Duodenal mucosa (tissue), 2 donors: ENCODE data around the gene DPAGT1.

ENCODE experiments used
- H3K27ac ChIP-seq: one replicate; pipeline ENCODE4 v1.7.0; 2013; ENCODE audit warnings: low read depth, low read length
- H3K27me3 ChIP-seq, 2 donors: one replicate each; pipeline ENCODE4 v1.7.0; 2013; ENCODE audit warnings: low read length in 2 of 2, control low read depth in 1 of 2; ENCODE audit not compliant: insufficient read depth in 2 of 2, control insufficient read depth in 1 of 2
- H3K36me3 ChIP-seq, 2 donors: one replicate each; pipeline ENCODE4 v1.7.0; 2013; ENCODE audit warnings: low read length in 2 of 2, control low read depth in 1 of 2; ENCODE audit not compliant: insufficient read depth in 2 of 2, control insufficient read depth in 1 of 2
- H3K4me1 ChIP-seq, 2 donors: one replicate each; pipeline ENCODE4 v1.7.0; 2013; ENCODE audit warnings: low read length in 2 of 2, control low read depth in 1 of 2; ENCODE audit not compliant: insufficient read depth in 2 of 2, control insufficient read depth in 1 of 2
- H3K4me3 ChIP-seq, 2 donors: one replicate each; pipeline ENCODE4 v1.7.0; 2013; ENCODE audit warnings: low read length in 2 of 2, low read depth in 1 of 2
- H3K9ac ChIP-seq, 2 donors: one replicate each; pipeline ENCODE4 v1.7.0; 2013; ENCODE audit warnings: low read length in 2 of 2, low read depth in 1 of 2
- H3K9me3 ChIP-seq, 2 donors: one replicate each; pipeline ENCODE4 v1.7.0; 2013; ENCODE audit warnings: low read length in 2 of 2, control low read depth in 1 of 2; ENCODE audit not compliant: control insufficient read depth in 1 of 2

The DPAGT1 gene

DNA sequence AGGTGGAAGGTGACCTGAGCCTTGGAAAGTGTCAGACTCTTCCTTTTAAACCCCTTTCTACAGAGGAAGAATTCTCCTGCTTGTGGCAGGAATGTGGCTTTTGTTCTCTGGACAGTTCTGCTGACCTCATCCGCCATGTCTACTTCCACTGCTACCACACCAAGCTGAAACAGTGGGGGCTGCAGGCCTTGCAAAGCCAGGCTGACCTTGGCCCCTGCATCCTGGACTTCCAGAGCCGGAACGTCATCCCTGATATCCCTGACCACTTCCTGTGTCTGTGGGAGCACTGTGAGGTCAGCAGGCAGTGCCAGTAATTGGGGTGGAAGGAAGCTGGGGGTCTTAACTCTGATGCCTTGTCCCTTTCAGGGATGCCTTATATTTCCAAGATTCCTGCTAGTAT is 29.0 kb upstream of the DPAGT1 start:
- no peak overlapping the region for H3K4me3 ChIP-seq
- peaks cover 11 to 15% of the 10 kb centered on the region in 2 donors for H3K4me1 ChIP-seq
- H3K9me3 ChIP-seq = no peaks in the 10 kb centered on the region
- H3K27ac ChIP-seq = no peak overlapping the region
- H3K27me3 ChIP-seq = no peaks in the 10 kb centered on the region
- peaks cover 43 to 59% of the 10 kb centered on the region in 2 donors for H3K36me3 ChIP-seq
- no peak overlapping the region for H3K9ac ChIP-seq

DNA sequence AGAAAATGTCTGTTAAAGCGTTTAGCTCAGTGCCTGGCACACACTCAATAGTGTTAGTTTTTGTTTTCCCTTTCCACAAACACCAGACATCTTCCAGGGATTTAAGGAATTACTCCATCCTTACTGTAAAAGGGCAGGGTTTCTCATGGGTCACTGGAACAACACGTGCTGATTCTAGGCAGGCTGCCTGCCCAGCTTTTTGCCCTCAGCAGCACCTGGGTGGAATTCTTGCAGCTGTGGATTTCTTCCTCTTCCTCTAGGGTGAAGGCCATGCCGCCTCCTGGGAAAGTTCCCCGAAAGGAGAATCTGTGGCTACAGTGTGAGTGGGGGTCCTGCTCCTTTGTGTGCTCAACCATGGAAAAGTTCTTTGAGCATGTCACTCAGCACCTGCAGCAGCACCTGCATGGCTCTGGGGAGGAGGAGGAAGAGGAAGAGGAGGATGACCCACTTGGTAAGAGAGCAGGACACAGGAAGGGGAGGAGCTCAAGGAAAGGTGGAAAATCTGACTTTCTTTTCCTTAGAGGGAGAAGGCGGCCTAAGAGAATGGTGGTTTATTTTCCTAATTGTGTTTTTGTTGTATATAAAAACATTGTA is 25.1 kb upstream of the DPAGT1 start:
- Histone ChIP-seq H3K27ac (no peak overlapping the region), H3K27me3 (no peaks in the 10 kb centered on the region), H3K4me3 (no peak overlapping the region), H3K9ac (peak overlapping the region in 1 of 2 donors; percentile 36), H3K4me1 (peaks cover 24 to 33% of the 10 kb centered on the region in 2 donors), H3K36me3 (peaks cover 22 to 36% of the 10 kb centered on the region in 2 donors), H3K9me3 (no peaks in the 10 kb centered on the region)

GRCh38 chr11:119125821-119126220 is 24.2 kb upstream of the DPAGT1 start:
- H3K36me3 ChIP-seq = peaks cover 13 to 27% of the 10 kb centered on the region in 2 donors
- no peaks in the 10 kb centered on the region for H3K9me3 ChIP-seq
- H3K4me1 ChIP-seq = peaks cover 25 to 39% of the 10 kb centered on the region in 2 donors
- H3K27ac ChIP-seq = no peak overlapping the region
- peak overlapping the region in 1 of 2 donors; percentile 37 for H3K9ac ChIP-seq
- H3K27me3 ChIP-seq = no peaks in the 10 kb centered on the region
- peak overlapping the region in 1 of 2 donors; percentile 41 for H3K4me3 ChIP-seq

DNA sequence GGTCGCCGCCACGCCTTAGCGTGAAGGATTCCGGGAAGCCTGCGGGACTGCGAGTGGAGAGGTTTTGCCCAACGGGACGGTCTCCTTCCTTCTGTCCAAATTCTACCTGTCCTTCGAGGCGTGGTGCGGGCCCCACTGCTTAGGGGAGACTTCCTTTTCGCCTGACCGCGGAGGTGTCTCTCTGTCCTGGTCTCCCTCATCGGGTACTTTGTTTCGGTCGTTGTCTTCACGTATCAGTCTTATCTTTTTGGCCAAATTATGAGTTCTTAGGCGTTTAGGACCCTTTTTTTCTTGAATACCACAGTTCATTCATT is 20.1 kb upstream of the DPAGT1 start:
- Histone ChIP-seq H3K9ac (peak overlapping the region; percentile 88 to 97), H3K4me3 (peak overlapping the region; percentile 94 to 100), H3K4me1 (peaks cover 27 to 41% of the 10 kb centered on the region in 2 donors), H3K36me3 (peaks cover 9 to 20% of the 10 kb centered on the region in 2 donors), H3K27ac (peak overlapping the region; percentile 84), H3K27me3 (no peaks in the 10 kb centered on the region), H3K9me3 (no peaks in the 10 kb centered on the region)

DNA sequence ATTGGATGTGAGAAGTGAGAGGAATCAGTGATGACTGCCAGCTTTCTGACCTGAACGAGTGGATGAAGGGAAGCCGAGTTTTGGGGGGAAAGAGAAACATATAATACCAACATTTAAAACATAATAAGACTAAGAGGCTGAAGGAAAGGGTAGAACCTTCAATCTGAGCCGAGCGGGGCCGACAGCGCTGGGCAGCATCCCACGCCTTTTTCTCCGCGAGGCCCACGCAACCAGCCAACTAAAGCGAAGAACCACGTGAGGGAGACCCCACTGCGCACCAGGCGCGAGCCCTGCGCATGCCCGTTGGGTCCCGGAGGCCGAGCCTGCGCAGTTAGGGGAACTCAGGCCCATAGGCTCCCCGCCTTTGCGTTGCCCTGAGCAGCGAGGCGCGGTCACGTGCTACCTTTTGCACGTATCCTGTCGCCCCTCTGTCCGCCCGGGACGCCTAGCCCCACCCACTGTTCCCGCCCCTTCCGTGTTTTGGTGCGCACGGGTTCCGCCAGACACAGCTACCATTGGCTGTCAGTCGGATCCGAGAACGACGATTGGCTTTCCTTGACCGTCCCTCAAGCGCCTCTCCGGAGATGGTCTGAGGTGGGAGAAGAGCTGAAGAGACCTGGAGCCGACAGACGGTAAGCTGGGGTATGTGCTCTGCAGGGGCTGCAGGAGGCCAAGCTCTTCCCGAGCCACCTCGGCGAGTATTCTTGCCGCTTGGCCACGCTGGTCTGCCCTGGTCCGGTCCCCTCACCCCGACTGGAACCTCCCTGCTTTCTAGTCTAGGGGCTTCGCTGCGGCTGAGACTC is 19.6 kb upstream of the DPAGT1 start, which contains the start of gene HINFP:
HINFP (plus strand) TSS at position 573 of the 803 bp plus-strand sequence. CDS start 5,365 bp downstream, outside the sequence.
- H3K9ac ChIP-seq = peak within 1 kb of the TSS; percentile 88 to 97
- H3K36me3 ChIP-seq = peaks cover 9 to 25% of the 10 kb centered on the region in 2 donors
- H3K27me3 ChIP-seq = no peaks in the 10 kb centered on the region
- peaks cover 22 to 35% of the 10 kb centered on the region in 2 donors for H3K4me1 ChIP-seq
- H3K27ac ChIP-seq = peak within 1 kb of the TSS; percentile 84
- no peaks in the 10 kb centered on the region for H3K9me3 ChIP-seq
- H3K4me3 ChIP-seq = peak within 1 kb of the TSS; percentile 94 to 100

DNA sequence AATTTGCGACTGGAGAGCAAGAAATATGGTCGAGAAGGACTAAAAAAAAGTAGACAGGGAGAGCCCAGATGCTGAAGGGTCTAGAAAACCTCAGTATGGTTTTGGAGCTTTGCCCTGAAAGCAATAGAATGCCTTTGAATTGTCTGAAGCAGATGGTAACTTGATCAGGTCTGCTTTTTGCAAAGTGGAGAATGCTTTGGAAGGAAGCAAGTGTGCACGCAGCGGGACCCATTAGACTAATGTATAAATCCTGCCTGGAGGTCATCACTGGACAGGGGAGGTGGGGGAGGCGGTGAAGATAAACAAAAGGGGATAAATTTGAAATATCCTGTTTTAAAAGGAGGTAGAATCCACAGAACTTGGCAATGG is 19.0 kb upstream of the DPAGT1 start:
- peaks cover 9 to 31% of the 10 kb centered on the region in 2 donors for H3K36me3 ChIP-seq
- peaks cover 20 to 30% of the 10 kb centered on the region in 2 donors for H3K4me1 ChIP-seq
- peak overlapping the region; percentile 75 to 94 for H3K4me3 ChIP-seq
- H3K27ac ChIP-seq = no peak overlapping the region
- no peaks in the 10 kb centered on the region for H3K9me3 ChIP-seq
- H3K27me3 ChIP-seq = no peaks in the 10 kb centered on the region
- H3K9ac ChIP-seq = peak overlapping the region; percentile 67 to 79

- H3K4me1 ChIP-seq = peaks cover 15 to 25% of the 10 kb centered on the region in 2 donors
- no peak overlapping the region for H3K4me3 ChIP-seq
- H3K27ac ChIP-seq = no peak overlapping the region
- peaks cover 13 to 37% of the 10 kb centered on the region in 2 donors for H3K36me3 ChIP-seq
- no peaks in the 10 kb centered on the region for H3K27me3 ChIP-seq
- no peaks in the 10 kb centered on the region for H3K9me3 ChIP-seq
- H3K9ac ChIP-seq = no peak overlapping the region
Observed at GRCh38 chr11:119118946-119119345, 17.3 kb upstream of the DPAGT1 start.

DNA sequence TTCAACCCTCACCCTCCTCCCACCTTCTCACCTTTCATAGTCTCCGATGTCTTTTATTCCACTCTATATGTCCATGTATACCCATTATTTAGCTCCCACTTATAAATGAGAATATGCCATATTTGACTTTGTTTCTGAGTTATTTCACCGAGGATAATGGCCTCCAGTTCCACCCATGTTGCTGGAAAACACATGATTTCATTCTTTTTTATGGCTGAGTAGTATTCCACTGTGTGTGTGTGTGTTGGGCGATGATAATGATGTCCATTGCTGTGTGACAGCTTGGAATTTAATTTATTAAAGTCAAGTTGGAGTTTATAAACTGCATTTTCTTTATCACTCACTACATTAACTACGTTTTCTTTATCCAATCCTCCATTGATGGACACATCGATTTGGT is 16.6 kb upstream of the DPAGT1 start:
- H3K27ac ChIP-seq = no peak overlapping the region
- H3K36me3 ChIP-seq = peaks cover 17 to 41% of the 10 kb centered on the region in 2 donors
- H3K9me3 ChIP-seq = no peaks in the 10 kb centered on the region
- peaks cover 15 to 25% of the 10 kb centered on the region in 2 donors for H3K4me1 ChIP-seq
- H3K9ac ChIP-seq = no peak overlapping the region
- no peak overlapping the region for H3K4me3 ChIP-seq
- H3K27me3 ChIP-seq = no peaks in the 10 kb centered on the region

DNA sequence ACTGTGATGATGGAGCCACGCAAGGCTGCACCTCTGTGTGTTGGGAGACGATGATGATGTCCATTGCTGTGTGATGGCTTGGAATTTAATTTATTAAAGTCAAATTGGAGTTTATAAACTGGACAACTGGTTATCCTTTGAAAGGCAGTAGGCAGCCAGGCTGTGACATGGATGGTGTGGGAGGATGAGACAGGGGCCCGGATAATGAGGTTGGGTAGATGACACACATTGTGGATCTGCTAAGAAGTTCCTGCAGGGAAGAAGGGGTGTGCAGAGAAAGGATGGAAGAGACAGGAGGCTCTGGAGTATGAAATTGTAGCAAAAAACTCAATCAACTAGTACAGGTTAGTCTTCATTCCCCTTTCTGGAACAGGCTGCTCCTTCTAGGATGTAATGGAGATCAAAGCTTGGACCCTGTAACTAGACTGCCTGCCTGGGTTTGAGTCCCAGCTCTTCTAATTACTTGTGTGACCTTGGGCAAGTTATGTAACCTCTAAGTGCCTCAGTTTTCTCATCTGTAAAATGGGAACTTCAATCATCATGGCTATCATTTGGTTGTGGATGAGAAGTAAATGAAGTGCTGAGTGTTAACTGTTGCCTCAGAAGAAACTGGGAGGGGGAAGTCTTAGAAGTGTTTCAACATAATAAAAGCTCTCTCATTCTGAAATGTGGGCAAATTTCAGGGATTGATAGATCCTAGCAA is 15.5 kb upstream of the DPAGT1 start:
- no peak overlapping the region for H3K27ac ChIP-seq

DNA sequence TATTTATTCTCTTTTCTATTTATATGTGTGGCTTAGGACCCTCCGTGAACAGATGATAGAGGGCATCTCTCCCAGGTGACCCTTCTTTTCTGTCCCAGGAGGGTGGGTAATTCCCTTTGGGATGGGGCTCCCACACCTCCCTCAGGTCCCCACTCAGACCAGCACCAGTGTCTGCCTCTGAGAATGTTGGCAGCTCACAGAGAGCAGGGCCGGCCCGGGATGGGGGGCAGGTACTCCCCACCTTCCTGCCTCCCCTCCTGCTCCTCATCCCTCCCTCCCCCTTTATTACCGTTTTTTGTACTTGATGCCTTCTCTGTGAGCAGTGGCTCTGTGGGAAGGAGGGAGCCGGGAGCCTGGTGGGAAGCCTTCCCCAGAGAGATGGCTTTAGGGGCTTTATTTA is 14.9 kb upstream of the DPAGT1 start:
- no peak overlapping the region for H3K4me3 ChIP-seq
- no peaks in the 10 kb centered on the region for H3K27me3 ChIP-seq
- no peak overlapping the region for H3K9ac ChIP-seq
- H3K4me1 ChIP-seq = peaks cover 7 to 10% of the 10 kb centered on the region in 2 donors
- peaks cover 28 to 56% of the 10 kb centered on the region in 2 donors for H3K36me3 ChIP-seq
- H3K9me3 ChIP-seq = no peaks in the 10 kb centered on the region
- H3K27ac ChIP-seq = no peak overlapping the region

More for the DNA sequence above, 15.5 kb upstream of the DPAGT1 start:
- H3K9ac ChIP-seq = no peak overlapping the region
- H3K4me3 ChIP-seq = no peak overlapping the region
- no peaks in the 10 kb centered on the region for H3K27me3 ChIP-seq
- H3K9me3 ChIP-seq = no peaks in the 10 kb centered on the region
- H3K36me3 ChIP-seq = peaks cover 23 to 51% of the 10 kb centered on the region in 2 donors
- H3K4me1 ChIP-seq = peaks cover 8 to 15% of the 10 kb centered on the region in 2 donors
